SK-N-SH (cell line): Measurements from ENCODE around the gene CRMP1.

Experiments
- CHD2 ChIP-seq: fragments of 150-350 bp; IDR thresholded peaks from 2 replicates; pipeline ENCODE4 v1.6.1; 2018; ENCODE audit warnings: low read length; ENCODE audit not compliant: partially characterized antibody
- CTCF ChIP-seq: fragments of 200-600 bp; sonication (generic); IDR thresholded peaks from 2 replicates; pipeline ENCODE4 v1.6.1; 2017; ENCODE audit warnings: antibody characterized with exemption, mild to moderate bottlenecking, moderate library complexity
- EP300 ChIP-seq, 2 experiments: IDR thresholded peaks; 2 replicates each; pipeline versions ENCODE4 v1.4.0 to v1.6.1; 2012; ENCODE audit warnings: borderline replicate concordance in 1 of 2, low read depth in 1 of 2, low read length in 1 of 2
- EZH2phosphoT487 ChIP-seq: fragments of 200-600 bp; sonication (generic); IDR thresholded peaks from 2 replicates; pipeline ENCODE4 v1.6.1; 2017; ENCODE audit warnings: low read depth, mixed run types, mild to moderate bottlenecking, antibody characterized with exemption, moderate library complexity, borderline replicate concordance
- FOXM1 ChIP-seq: IDR thresholded peaks from 2 replicates; pipeline ENCODE4 v1.4.0; 2012; ENCODE audit warnings: low read depth, mild to moderate bottlenecking
- GABPA ChIP-seq: IDR thresholded peaks from 2 replicates; pipeline ENCODE4 v1.4.0; 2012; ENCODE audit warnings: low read depth, mild to moderate bottlenecking
- MAX ChIP-seq: IDR thresholded peaks from 2 replicates; pipeline ENCODE4 v1.4.0; 2012; ENCODE audit warnings: low read depth
- POLR2AphosphoS5 ChIP-seq: IDR thresholded peaks from 2 replicates; pipeline ENCODE4 v1.6.1; 2012; ENCODE audit warnings: low read depth, low read length
- RAD21 ChIP-seq: IDR thresholded peaks from 2 replicates; pipeline ENCODE4 v1.6.1; 2012; ENCODE audit warnings: mild to moderate bottlenecking, low read length
- RFX5 ChIP-seq: IDR thresholded peaks from 2 replicates; pipeline ENCODE4 v1.6.1; 2012; ENCODE audit warnings: mild to moderate bottlenecking, improper control_type of control experiment, low read length
- TAF1 ChIP-seq: IDR thresholded peaks from 2 replicates; pipeline ENCODE4 v1.6.1; 2012; ENCODE audit warnings: low read depth, mild to moderate bottlenecking, low read length, moderate library complexity, borderline replicate concordance
- TEAD4 ChIP-seq: IDR thresholded peaks from 2 replicates; pipeline ENCODE4 v1.4.0; 2012; ENCODE audit warnings: mild to moderate bottlenecking, borderline replicate concordance; ENCODE audit not compliant: insufficient read depth
- USF1 ChIP-seq: IDR thresholded peaks from 2 replicates; pipeline ENCODE4 v1.4.0; 2012; ENCODE audit warnings: low read depth, borderline replicate concordance

DNA sequence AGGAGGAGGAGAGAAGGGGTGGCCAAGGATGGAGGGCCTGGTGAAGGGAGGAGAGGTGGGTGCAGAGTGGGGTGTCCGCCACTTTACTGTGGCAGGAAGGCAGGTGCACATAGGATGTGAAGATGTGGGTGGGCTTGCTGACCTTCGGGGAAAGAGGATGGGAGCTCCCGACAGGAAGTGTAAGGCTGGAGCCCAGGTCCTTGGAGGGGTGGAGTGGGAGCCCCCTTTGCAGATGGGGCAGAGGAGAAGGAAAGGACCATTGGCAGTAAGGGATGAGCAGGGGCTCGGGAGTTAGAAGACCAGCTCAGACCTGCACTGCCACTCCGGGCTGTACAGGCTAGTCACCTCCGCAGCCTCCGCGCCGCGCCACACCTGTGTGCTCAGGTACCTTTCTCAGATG lies 92.4 kb downstream of the CRMP1 start:
- TF ChIP-seq CTCF (no peak), CHD2 (no peak), MAX (no peak), RFX5 (no peak), GABPA (no peak), EZH2phosphoT487 (no peak), FOXM1 (no peak), POLR2AphosphoS5 (no peak), TAF1 (no peak), EP300 (IDR thresholded peaks at IDR 0.05; ENCODE audit: borderline replicate concordance in 1 of 2, low read depth in 1 of 2, low read length in 1 of 2) (no peak), TEAD4 (no peak), RAD21 (no peak), USF1 (no peak)
